CD4-positive, alpha-beta T cell (primary cell): ENCODE results near the gene BLCAP. TPM values are rescaled to one million over a fixed set of nuclear protein-coding genes. Genes with fewer than 3 reads are reported as not detected.

Experiments
- ATAC-seq: fragments of 200-7000 bp; cut with Tn5 transposase; one replicate; pipeline ENCODE4 v1.10.0; 2022; ENCODE audit warnings: mild to moderate bottlenecking; ENCODE audit not compliant: poor library complexity
- CTCF ChIA-PET: fragments of 350-600 bp; sonication (Branson Sonifier 250); formaldehyde crosslinking; loops from one replicate; lab custom pipeline; 2021; ENCODE audit warnings: antibody characterized with exemption, inconsistent platforms; lab: Charles Lee
- POLR2A ChIA-PET: fragments of 350-600 bp; sonication (Branson Sonifier 250); formaldehyde crosslinking; loops from one replicate; lab custom pipeline; 2021; ENCODE audit warnings: antibody characterized with exemption, inconsistent platforms; lab: Charles Lee
- DNase-seq, 14 experiments: peaks; one replicate each; pipeline ENCODE4 v3.0.0-alpha.2; 2013 to 2020; ENCODE audit warnings: mixed read lengths in 2 of 14
- H3K27ac ChIP-seq, 2 donors: one replicate each; pipeline versions ENCODE4 v1.5.1 to v1.7.0; 2013; ENCODE audit warnings: low read length in 2 of 2, low read depth in 1 of 2, mild to moderate bottlenecking in 1 of 2
- H3K27me3 ChIP-seq, 2 experiments: 1 replicate in 1 of 2; 2 replicates in 1 of 2; pipeline versions ENCODE4 v1.6.1 to v1.7.0; 2013; ENCODE audit warnings: low read length in 2 of 2, control low read depth in 1 of 2, mild to moderate bottlenecking in 1 of 2, moderate library complexity in 1 of 2; ENCODE audit not compliant: insufficient read depth in 2 of 2, control insufficient read depth in 1 of 2
- H3K36me3 ChIP-seq: one replicate; pipeline ENCODE4 v1.6.1; 2013; ENCODE audit warnings: low read length, control low read depth; ENCODE audit not compliant: insufficient read depth
- H3K4me1 ChIP-seq: one replicate; pipeline ENCODE4 v1.6.1; 2013; ENCODE audit warnings: low read length, control low read depth; ENCODE audit not compliant: insufficient read depth
- H3K4me3 ChIP-seq: one replicate; pipeline ENCODE4 v1.5.1; 2013; ENCODE audit warnings: mild to moderate bottlenecking, low read length, moderate library complexity
- H3K9me3 ChIP-seq, 2 experiments: 1 replicate in 1 of 2; 2 replicates in 1 of 2; pipeline versions ENCODE4 v1.6.1 to v1.7.0; 2013; ENCODE audit warnings: low read length in 2 of 2, mild to moderate bottlenecking in 2 of 2, control low read depth in 1 of 2, moderate library complexity in 1 of 2; ENCODE audit not compliant: control insufficient read depth in 1 of 2, insufficient read depth in 1 of 2
- H3K27ac Mint-ChIP-seq: one replicate; pipeline ENCODE4 v1.8.0; 2020; ENCODE audit warnings: mixed read lengths
- H3K27me3 Mint-ChIP-seq: one replicate; pipeline ENCODE4 v1.8.0; 2021; ENCODE audit warnings: mixed read lengths
- H3K36me3 Mint-ChIP-seq: one replicate; pipeline ENCODE4 v1.8.0; 2021; ENCODE audit warnings: low read depth, mixed read lengths
- H3K4me1 Mint-ChIP-seq: one replicate; pipeline ENCODE4 v1.8.0; 2021; ENCODE audit warnings: low read depth, mixed read lengths
- H3K4me3 Mint-ChIP-seq: one replicate; pipeline ENCODE4 v1.8.0; 2020; ENCODE audit warnings: mild to moderate bottlenecking, mixed read lengths
- H3K9me3 Mint-ChIP-seq: one replicate; pipeline ENCODE4 v1.8.0; 2020; ENCODE audit warnings: mixed read lengths
- CTCF ChIP-seq: fragments of 200-600 bp; IDR thresholded peaks from one replicate; pipeline ENCODE4 v1.8.0; 2022; ENCODE audit warnings: antibody characterized with exemption, mild to moderate bottlenecking
- intact Hi-C, 2 experiments: fragments of 100-400 bp; cut with DNase I in 1 of 2; cut with micrococcal nuclease in 1 of 2; formaldehyde crosslinking; loops; one replicate each; pipeline versions ENCODE4 v1.15.1 to v1.9.0; 2023 to 2025; cut with DNase I, micrococcal nuclease
- total RNA-seq, 174 experiments: library from RNA in 2 of 174; stranded (reverse) in 2 of 174; gene quantifications; one replicate each; pipeline ENCODE4 v1.2.3 and lab custom pipeline; 2021 to 2026

BLCAP gene
- total RNA-seq, 2 experiments from 2014 or later = 59.4 to 60.1 TPM

GRCh38 chr20:37502654-37503053, 25.0 kb downstream of the BLCAP start:
- H3K27me3 Mint-ChIP-seq = no peaks in the 10 kb centered on the region
- Histone ChIP-seq H3K36me3 (peaks cover 2% of the 10 kb centered on the region), H3K4me3 (no peak overlapping the region), H3K4me1 (no peaks in the 10 kb centered on the region), H3K27me3 (no peaks in the 10 kb centered on the region), H3K27ac (no peak overlapping the region), H3K9me3 (no peaks in the 10 kb centered on the region)
- no peak overlapping the region for H3K4me3 Mint-ChIP-seq
- no peaks in the 10 kb centered on the region for H3K36me3 Mint-ChIP-seq
- ATAC-seq (no peak), DNase-seq (peak in 1 of 14 experiments; percentile 11)
- TF ChIP-seq CTCF = no peak
- ChIA-PET POLR2A (no interaction called here), CTCF (interaction anchor here (1.2 kb wide), 1 partner anchor 10 kb away, joined by 4 read pairs; no protein-coding TSS in a partner anchor)
- intact Hi-C loops = no loop called here
- H3K4me1 Mint-ChIP-seq = no peaks in the 10 kb centered on the region
- H3K9me3 Mint-ChIP-seq = no peaks in the 10 kb centered on the region
- no peak overlapping the region for H3K27ac Mint-ChIP-seq

- ChIA-PET CTCF (interaction anchor here (1.2 kb wide), 1 partner anchor 9 kb away, joined by 4 read pairs; no protein-coding TSS in a partner anchor), POLR2A (no interaction called here)
- no peak overlapping the region for H3K27ac ChIP-seq
- Mint-ChIP-seq H3K4me1 (no peaks in the 10 kb centered on the region), H3K27ac (no peak overlapping the region), H3K4me3 (no peak overlapping the region), H3K9me3 (no peaks in the 10 kb centered on the region), H3K27me3 (no peaks in the 10 kb centered on the region), H3K36me3 (no peaks in the 10 kb centered on the region)
- H3K27me3 ChIP-seq = no peaks in the 10 kb centered on the region
- intact Hi-C loops = no loop called here
- no peaks in the 10 kb centered on the region for H3K9me3 ChIP-seq
- ATAC-seq = no peak
- H3K4me1 ChIP-seq = no peaks in the 10 kb centered on the region
- peak in 1 of 14 experiments; percentile 25 for DNase-seq
- H3K36me3 ChIP-seq = no peaks in the 10 kb centered on the region
- no peak for TF ChIP-seq CTCF
- no peak overlapping the region for H3K4me3 ChIP-seq
Measured at GRCh38 chr20:37501940-37502339, 25.7 kb downstream of the BLCAP start.

DNA sequence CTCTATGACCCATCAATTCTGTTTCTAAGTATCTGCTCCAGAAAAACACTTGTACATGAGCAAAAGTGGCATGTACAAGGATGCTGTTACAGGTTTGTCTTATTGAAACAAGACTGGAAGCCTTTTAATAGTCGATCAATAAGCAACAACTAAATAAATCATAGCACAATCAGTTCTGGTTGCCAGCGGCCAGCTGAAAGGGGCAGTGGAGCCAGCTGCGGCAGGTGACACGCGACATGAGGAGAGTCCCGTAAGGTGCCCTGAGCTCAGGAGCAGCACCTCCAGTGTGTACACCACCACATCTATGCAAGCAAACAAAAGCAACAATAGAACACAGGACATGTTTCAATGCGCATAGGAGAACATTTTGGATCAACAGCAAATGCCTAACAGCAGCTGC, 27.4 kb downstream of the BLCAP start:
- H3K36me3 ChIP-seq = no peaks in the 10 kb centered on the region
- H3K4me1 ChIP-seq = no peaks in the 10 kb centered on the region
- intact Hi-C loops = no loop called here
- ChIA-PET CTCF (no interaction called here), POLR2A (no interaction called here)
- no peaks in the 10 kb centered on the region for H3K27me3 ChIP-seq
- Mint-ChIP-seq H3K4me3 (no peak overlapping the region), H3K27ac (no peak overlapping the region), H3K9me3 (no peaks in the 10 kb centered on the region), H3K27me3 (no peaks in the 10 kb centered on the region), H3K36me3 (peaks cover 5% of the 10 kb centered on the region), H3K4me1 (no peaks in the 10 kb centered on the region)
- no peak overlapping the region for H3K27ac ChIP-seq
- no peaks in the 10 kb centered on the region for H3K9me3 ChIP-seq
- ATAC-seq (no peak), DNase-seq (peak in 1 of 14 experiments; percentile 10)
- H3K4me3 ChIP-seq = no peak overlapping the region
- no peak for TF ChIP-seq CTCF
